Measurements from ENCODE around the gene DNAI2.

The DNAI2 gene

GRCh38 chr17:74339537-74340195, 65.6 kb downstream of the DNAI2 start:
- no peak for DNase-seq (ENCODE audit: low spot score)

GRCh38 chr17:74340470-74341023, 66.5 kb downstream of the DNAI2 start:
- peak; percentile 46 for DNase-seq (ENCODE audit: low spot score)

GRCh38 chr17:74342224-74342623, 68.2 kb downstream of the DNAI2 start:
- DNase-seq (ENCODE audit: low spot score), result no peak

GRCh38 chr17:74343121-74343520, 69.1 kb downstream of the DNAI2 start:
- DNase-seq (ENCODE audit: low spot score), result no peak

- no peak for DNase-seq (ENCODE audit: low spot score)
These were observed 69.7 kb downstream of the DNAI2 start for GRCh38 chr17:74343526-74344284.

- no peak for DNase-seq (ENCODE audit: low spot score)
These were observed 70.6 kb downstream of the DNAI2 start for GRCh38 chr17:74344658-74345057.

- no peak for DNase-seq (ENCODE audit: low spot score)
These were observed 71.6 kb downstream of the DNAI2 start for GRCh38 chr17:74345433-74346241.

GRCh38 chr17:74347646-74348045, 73.6 kb downstream of the DNAI2 start:
- DNase-seq (ENCODE audit: low spot score), result no peak

- DNase-seq (ENCODE audit: low spot score), result no peak
These were observed 75.1 kb downstream of the DNAI2 start for GRCh38 chr17:74349120-74349519.

GRCh38 chr17:74350486-74350885, 76.5 kb downstream of the DNAI2 start:
- DNase-seq (ENCODE audit: low spot score), result no peak

GRCh38 chr17:74351552-74352210, 77.6 kb downstream of the DNAI2 start:
- no peak for DNase-seq (ENCODE audit: low spot score)

GRCh38 chr17:74353446-74354060, 79.5 kb downstream of the DNAI2 start:
- DNase-seq (ENCODE audit: low spot score), result no peak

- no peak for DNase-seq (ENCODE audit: low spot score)
These were observed 80.1 kb downstream of the DNAI2 start for GRCh38 chr17:74354123-74354522.

GRCh38 chr17:74354561-74354960, 80.5 kb downstream of the DNAI2 start:
- no peak for DNase-seq (ENCODE audit: low spot score)

GRCh38 chr17:74355065-74355464, 81.0 kb downstream of the DNAI2 start:
- DNase-seq (ENCODE audit: low spot score), result no peak

- DNase-seq (ENCODE audit: low spot score), result no peak
These were observed 82.8 kb downstream of the DNAI2 start for GRCh38 chr17:74356646-74357465.

- DNase-seq (ENCODE audit: low spot score), result no peak
These were observed 83.4 kb downstream of the DNAI2 start for GRCh38 chr17:74357466-74357809.

- DNase-seq (ENCODE audit: low spot score), result no peak
These were observed 84.7 kb downstream of the DNAI2 start for GRCh38 chr17:74358697-74359096.

GRCh38 chr17:74359916-74360315, 85.9 kb downstream of the DNAI2 start:
- DNase-seq (ENCODE audit: low spot score), result no peak

GRCh38 chr17:74360899-74361229, 86.8 kb downstream of the DNAI2 start:
- no peak for DNase-seq (ENCODE audit: low spot score)

Data from pons (tissue), 1 donor.